Measurements from ENCODE around the gene RSBN1.

DNA sequence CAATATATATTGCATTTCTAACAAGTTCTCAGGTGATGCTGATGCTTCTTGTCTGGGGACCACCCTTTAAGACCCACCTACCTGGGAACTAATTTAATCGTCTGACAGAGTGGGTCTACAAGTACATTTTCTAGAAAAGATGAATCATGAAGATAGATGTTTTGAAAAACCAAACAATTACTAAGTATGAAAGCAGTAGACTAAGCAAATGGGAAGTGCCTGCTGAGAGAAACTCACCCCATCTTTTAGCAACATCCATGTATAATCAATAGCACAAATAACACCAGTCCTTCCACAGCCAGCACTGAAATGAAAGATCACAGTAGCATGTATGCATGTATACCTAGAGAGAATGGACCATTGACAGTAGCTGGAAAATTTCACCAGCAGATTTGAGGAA lies 42.0 kb upstream of the RSBN1 start:
- TF ChIP-seq FOXA1 (IDR thresholded peaks at IDR 0.05) (no peak), TARDBP (IDR thresholded peaks at IDR 0.05) (no peak), SP1 (IDR thresholded peaks at IDR 0.05) (no peak), FOXK2 (IDR thresholded peaks at IDR 0.05) (no peak), FOXM1 (IDR thresholded peaks at IDR 0.05; ENCODE audit: borderline replicate concordance) (no peak), ARNT (IDR thresholded peaks at IDR 0.05) (no peak), SUZ12 (IDR thresholded peaks at IDR 0.05) (no peak), BHLHE40 (IDR thresholded peaks at IDR 0.05; ENCODE audit: borderline replicate concordance) (no peak), LEF1 (IDR thresholded peaks at IDR 0.05; ENCODE audit: borderline replicate concordance) (no peak), ZNF384 (IDR thresholded peaks at IDR 0.05) (no peak)
